H9 (cell line): ENCODE results near the gene DOCK11. TPM values are rescaled to one million over a fixed set of nuclear protein-coding genes. Genes with fewer than 3 reads are reported as not detected.

Experiments
- DNase-seq: peaks from one replicate; pipeline ENCODE4 v3.0.0-alpha.2; 2017
- H2AFZ ChIP-seq: one replicate; pipeline ENCODE4 v1.6.1; 2013; ENCODE audit warnings: mild to moderate bottlenecking, low read length, control low read depth, moderate library complexity
- H2AK5ac ChIP-seq: 2 replicates; pipeline ENCODE4 v1.6.1; 2013; ENCODE audit warnings: low read length, control low read depth, mixed read lengths; ENCODE audit not compliant: insufficient read length
- H2BK120ac ChIP-seq: one replicate; pipeline ENCODE4 v1.6.1; 2013; ENCODE audit warnings: low read depth, mild to moderate bottlenecking, low read length, control low read depth, inconsistent platforms; ENCODE audit not compliant: poor library complexity, severe bottlenecking
- H2BK12ac ChIP-seq: 2 replicates; pipeline ENCODE4 v1.6.1; 2013; ENCODE audit warnings: low read length, control low read depth, mixed read lengths, low read depth; ENCODE audit not compliant: insufficient read length
- H2BK15ac ChIP-seq: 2 replicates; pipeline ENCODE4 v1.6.1; 2013; ENCODE audit warnings: low read depth, low read length, control low read depth
- H2BK20ac ChIP-seq: one replicate; pipeline ENCODE4 v1.6.1; 2013; ENCODE audit warnings: low read depth, mild to moderate bottlenecking, low read length, control low read depth, inconsistent platforms; ENCODE audit not compliant: poor library complexity, severe bottlenecking
- H2BK5ac ChIP-seq: 2 replicates; pipeline ENCODE4 v1.6.1; 2013; ENCODE audit warnings: low read length, control low read depth, mixed read lengths; ENCODE audit not compliant: insufficient read length
- H3K14ac ChIP-seq: 2 replicates; pipeline ENCODE4 v1.6.1; 2013; ENCODE audit warnings: low read length, control low read depth; ENCODE audit not compliant: insufficient read depth
- H3K18ac ChIP-seq: 2 replicates; pipeline ENCODE4 v1.6.1; 2013; ENCODE audit warnings: low read depth, mild to moderate bottlenecking, mixed read lengths, low read length, control low read depth; ENCODE audit not compliant: insufficient read length
- H3K23ac ChIP-seq: 2 replicates; pipeline ENCODE4 v1.6.1; 2013; ENCODE audit warnings: low read length, control low read depth, mixed read lengths, low read depth; ENCODE audit not compliant: insufficient read length
- H3K23me2 ChIP-seq: 2 replicates; pipeline ENCODE4 v1.6.1; 2013; ENCODE audit warnings: low read depth, mild to moderate bottlenecking, mixed read lengths, low read length, control low read depth; ENCODE audit not compliant: insufficient read length, poor library complexity, severe bottlenecking
- H3K27ac ChIP-seq: 2 replicates; pipeline ENCODE4 v1.5.1; 2013; ENCODE audit warnings: low read length, control low read depth, mixed read lengths, low read depth; ENCODE audit not compliant: insufficient read length
- H3K27me3 ChIP-seq: 2 replicates; pipeline ENCODE4 v1.6.1; 2013; ENCODE audit warnings: low read length, control low read depth, inconsistent platforms; ENCODE audit not compliant: insufficient read depth
- H3K4ac ChIP-seq: 2 replicates; pipeline ENCODE4 v1.6.1; 2013; ENCODE audit warnings: low read depth, mild to moderate bottlenecking, control low read depth, inconsistent platforms, low read length, moderate library complexity
- H3K4me1 ChIP-seq: 2 replicates; pipeline ENCODE4 v1.6.1; 2013; ENCODE audit warnings: low read length, control low read depth, inconsistent platforms; ENCODE audit not compliant: insufficient read depth
- H3K4me2 ChIP-seq: 2 replicates; pipeline ENCODE4 v1.6.1; 2013; ENCODE audit warnings: low read length, control low read depth, mixed read lengths; ENCODE audit not compliant: insufficient read length, insufficient read depth
- H3K56ac ChIP-seq: 2 replicates; pipeline ENCODE4 v1.6.1; 2013; ENCODE audit warnings: low read depth, mild to moderate bottlenecking, mixed read lengths, low read length, control low read depth; ENCODE audit not compliant: insufficient read length
- H3K79me1 ChIP-seq: 2 replicates; pipeline ENCODE4 v1.6.1; 2013; ENCODE audit warnings: low read depth, mild to moderate bottlenecking, moderate library complexity, low read length, control low read depth, inconsistent platforms; ENCODE audit not compliant: insufficient read depth, poor library complexity, severe bottlenecking
- H3K79me2 ChIP-seq: 2 replicates; pipeline ENCODE4 v1.6.1; 2013; ENCODE audit warnings: low read length, control low read depth, inconsistent platforms; ENCODE audit not compliant: insufficient read depth
- H3K9ac ChIP-seq: 2 replicates; pipeline ENCODE4 v1.6.1; 2013; ENCODE audit warnings: low read length, control low read depth, mixed read lengths; ENCODE audit not compliant: insufficient read length; ENCODE audit errors: extremely low read depth
- H3K9me3 ChIP-seq: one replicate; pipeline ENCODE4 v1.6.1; 2013; ENCODE audit warnings: low read depth, low read length, inconsistent platforms; ENCODE audit not compliant: control insufficient read depth
- H3T11ph ChIP-seq: one replicate; pipeline ENCODE4 v1.6.1; 2013; ENCODE audit warnings: mild to moderate bottlenecking, low read length, control low read depth, inconsistent platforms
- H4K20me1 ChIP-seq: one replicate; pipeline ENCODE4 v1.6.1; 2013; ENCODE audit not compliant: control insufficient read depth, insufficient read length, insufficient read depth
- H4K5ac ChIP-seq: 2 replicates; pipeline ENCODE4 v1.6.1; 2013; ENCODE audit warnings: low read depth, mild to moderate bottlenecking, mixed read lengths, low read length, control low read depth; ENCODE audit not compliant: insufficient read length
- H4K8ac ChIP-seq: replicated peaks from 2 replicates; pipeline ENCODE4 v1.6.1; 2013; ENCODE audit warnings: low read length, control low read depth, mixed read lengths, low read depth; ENCODE audit not compliant: insufficient read length
- H4K91ac ChIP-seq: 2 replicates; pipeline ENCODE4 v1.6.1; 2013; ENCODE audit warnings: low read depth, mild to moderate bottlenecking, moderate library complexity, mixed read lengths, low read length, control low read depth; ENCODE audit not compliant: insufficient read length
- H3K27ac Mint-ChIP-seq, 3 experiments: 2 replicates in 2 of 3; 3 replicates in 1 of 3; pipeline ENCODE4 v1.8.0; 2020 to 2021; ENCODE audit warnings: mixed read lengths in 3 of 3, mild to moderate bottlenecking in 1 of 3, moderate library complexity in 1 of 3
- H3K27me3 Mint-ChIP-seq: 2 replicates; pipeline ENCODE4 v1.8.0; 2021; ENCODE audit warnings: low read depth, mild to moderate bottlenecking, moderate library complexity, mixed read lengths
- H3K36me3 Mint-ChIP-seq, 3 experiments: 2 replicates in 2 of 3; 3 replicates in 1 of 3; pipeline ENCODE4 v1.8.0; 2020 to 2021; ENCODE audit warnings: low read depth in 3 of 3, mixed read lengths in 3 of 3; ENCODE audit not compliant: insufficient read depth in 1 of 3
- H3K4me1 Mint-ChIP-seq, 2 experiments: 2 replicates each; pipeline ENCODE4 v1.8.0; 2020; ENCODE audit warnings: mixed read lengths in 2 of 2
- H3K4me3 Mint-ChIP-seq, 2 experiments: 2 replicates in 1 of 2; 3 replicates in 1 of 2; pipeline ENCODE4 v1.8.0; 2020 to 2021; ENCODE audit warnings: mild to moderate bottlenecking in 2 of 2, mixed read lengths in 2 of 2, moderate library complexity in 1 of 2
- H3K9me3 Mint-ChIP-seq, 2 experiments: 2 replicates in 1 of 2; 3 replicates in 1 of 2; pipeline ENCODE4 v1.8.0; 2020; ENCODE audit warnings: mild to moderate bottlenecking in 2 of 2, mixed read lengths in 2 of 2, moderate library complexity in 1 of 2
- WGBS: extraction: QIAGEN DNeasy Blood & Tissue Kit; methylation state at CpG from one replicate; pipeline ENCODE4 v1.1.7; 2013; ENCODE audit warnings: missing lambda C conversion rate, low lambda C conversion rate, mixed read lengths; ENCODE audit not compliant: insufficient read length; ENCODE audit errors: extremely low coverage; 5-methylcytosine and 5-hydroxymethylcytosine counted together
- total RNA-seq: library from RNA; stranded (reverse); gene quantifications from 2 replicates; pipeline ENCODE4 v1.2.1, GENCODE V29; 2021
- TF ChIP-seq, protein P1 (sequence below): fragments of 200-600 bp; sonication (generic); conservative IDR thresholded peaks from 3 replicates; pipeline ENCODE4 v1.8.0; 2021; ENCODE audit warnings: antibody characterized with exemption, mild to moderate bottlenecking

Gene DOCK11
- total RNA-seq, 1 experiment from 2014 or later = 6.2 TPM

DNA sequence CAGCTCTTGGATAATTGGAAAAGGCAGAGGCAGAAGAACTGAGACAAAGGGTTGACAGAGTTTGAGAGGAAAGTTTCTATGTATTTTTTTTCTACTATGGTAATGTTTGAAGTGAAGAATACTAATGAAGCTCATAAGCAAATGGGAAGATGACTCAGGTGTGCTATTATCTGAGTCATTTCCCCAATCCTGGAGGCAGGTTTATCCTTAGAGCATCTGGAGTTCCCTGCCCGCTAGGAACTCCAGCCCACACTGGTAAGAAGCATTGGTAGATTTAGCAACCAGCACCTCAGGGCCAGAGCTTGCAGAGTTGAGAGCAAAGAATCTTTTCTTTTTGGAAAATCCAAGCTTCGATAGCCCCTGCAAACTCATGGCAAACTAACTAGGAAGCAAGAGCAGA, 55.2 kb downstream of the DOCK11 start:
- Histone ChIP-seq H2BK5ac (no peak overlapping the region), H3K56ac (no peak overlapping the region), H2BK15ac (no peak overlapping the region), H3K18ac (no peak overlapping the region), H3K27ac (no peak overlapping the region), H3K4me2 (no peak overlapping the region), H3K23me2 (no peaks in the 10 kb centered on the region), H2AFZ (no peak overlapping the region), H3K27me3 (no peaks in the 10 kb centered on the region), H3K79me2 (no peaks in the 10 kb centered on the region), H2BK12ac (no peak overlapping the region), H3K79me1 (no peaks in the 10 kb centered on the region), H2BK120ac (no peak overlapping the region), H3K14ac (no peak overlapping the region), H2BK20ac (no peak overlapping the region), H3K4me1 (no peaks in the 10 kb centered on the region), H3K23ac (no peak overlapping the region), H3K9ac (no peak overlapping the region), H4K8ac (no peak overlapping the region), H4K91ac (no peak overlapping the region), H3K4ac (no peak overlapping the region), H2AK5ac (no peak overlapping the region), H4K5ac (no peak overlapping the region), H4K20me1 (no peaks in the 10 kb centered on the region), H3T11ph (no peak overlapping the region), H3K9me3 (peaks cover 36% of the 10 kb centered on the region)
- Mint-ChIP-seq H3K27me3 (no peaks in the 10 kb centered on the region), H3K27ac (no peak overlapping the region; a peak in 1 of 7 replicates), H3K4me3 (no peak overlapping the region; a peak in 1 of 5 replicates), H3K36me3 (peaks cover 0 to 3% (median 3%) of the 10 kb centered on the region in 3 experiments; a peak in 1 of 7 replicates), H3K4me1 (no peaks in the 10 kb centered on the region), H3K9me3 (peaks cover 0 to 71% of the 10 kb centered on the region in 2 experiments; a peak in 3 of 5 replicates)
- DNase-seq = no peak
- TF ChIP-seq, protein P1, sequence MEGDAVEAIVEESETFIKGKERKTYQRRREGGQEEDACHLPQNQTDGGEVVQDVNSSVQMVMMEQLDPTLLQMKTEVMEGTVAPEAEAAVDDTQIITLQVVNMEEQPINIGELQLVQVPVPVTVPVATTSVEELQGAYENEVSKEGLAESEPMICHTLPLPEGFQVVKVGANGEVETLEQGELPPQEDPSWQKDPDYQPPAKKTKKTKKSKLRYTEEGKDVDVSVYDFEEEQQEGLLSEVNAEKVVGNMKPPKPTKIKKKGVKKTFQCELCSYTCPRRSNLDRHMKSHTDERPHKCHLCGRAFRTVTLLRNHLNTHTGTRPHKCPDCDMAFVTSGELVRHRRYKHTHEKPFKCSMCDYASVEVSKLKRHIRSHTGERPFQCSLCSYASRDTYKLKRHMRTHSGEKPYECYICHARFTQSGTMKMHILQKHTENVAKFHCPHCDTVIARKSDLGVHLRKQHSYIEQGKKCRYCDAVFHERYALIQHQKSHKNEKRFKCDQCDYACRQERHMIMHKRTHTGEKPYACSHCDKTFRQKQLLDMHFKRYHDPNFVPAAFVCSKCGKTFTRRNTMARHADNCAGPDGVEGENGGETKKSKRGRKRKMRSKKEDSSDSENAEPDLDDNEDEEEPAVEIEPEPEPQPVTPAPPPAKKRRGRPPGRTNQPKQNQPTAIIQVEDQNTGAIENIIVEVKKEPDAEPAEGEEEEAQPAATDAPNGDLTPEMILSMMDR = no peak
- WGBS = no CpG with 5 or more reads among the region's 2 CpGs
